ENCODE measurements around the gene ADGRA1. TPM values are rescaled to one million over a fixed set of nuclear protein-coding genes. Genes with fewer than 3 reads are reported as not detected.
"Not testable (repeated sequence)": the region's sequence is repeated elsewhere in the genome, so short reads cannot be mapped to it uniquely, and the experiment has no call there.

ADGRA1 gene
- total RNA-seq, 1 donor: not detected

DNA sequence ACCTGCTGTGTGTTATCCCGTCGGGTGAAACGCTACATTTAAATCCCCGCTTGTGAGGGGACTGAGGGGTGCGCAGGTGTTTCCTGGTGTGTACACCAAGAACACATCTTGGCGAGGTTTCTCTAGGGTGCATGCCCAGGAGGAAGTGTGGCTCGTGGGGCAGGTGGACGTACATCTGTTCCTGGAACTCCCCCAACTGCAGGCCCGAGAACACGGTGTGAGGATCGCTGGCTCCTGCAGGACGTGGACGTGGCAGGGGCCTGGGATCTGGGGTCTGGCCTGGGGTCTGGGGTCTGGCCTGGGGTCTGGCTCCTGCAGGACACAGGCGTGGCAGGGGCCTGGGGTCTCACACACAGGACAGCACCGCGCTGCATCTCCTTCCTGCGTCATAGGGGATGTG is 82.4 kb downstream of the ADGRA1 start:
- no peak for DNase-seq (ENCODE audit: low read depth in 2 of 3, low spot score in 2 of 3)

DNA sequence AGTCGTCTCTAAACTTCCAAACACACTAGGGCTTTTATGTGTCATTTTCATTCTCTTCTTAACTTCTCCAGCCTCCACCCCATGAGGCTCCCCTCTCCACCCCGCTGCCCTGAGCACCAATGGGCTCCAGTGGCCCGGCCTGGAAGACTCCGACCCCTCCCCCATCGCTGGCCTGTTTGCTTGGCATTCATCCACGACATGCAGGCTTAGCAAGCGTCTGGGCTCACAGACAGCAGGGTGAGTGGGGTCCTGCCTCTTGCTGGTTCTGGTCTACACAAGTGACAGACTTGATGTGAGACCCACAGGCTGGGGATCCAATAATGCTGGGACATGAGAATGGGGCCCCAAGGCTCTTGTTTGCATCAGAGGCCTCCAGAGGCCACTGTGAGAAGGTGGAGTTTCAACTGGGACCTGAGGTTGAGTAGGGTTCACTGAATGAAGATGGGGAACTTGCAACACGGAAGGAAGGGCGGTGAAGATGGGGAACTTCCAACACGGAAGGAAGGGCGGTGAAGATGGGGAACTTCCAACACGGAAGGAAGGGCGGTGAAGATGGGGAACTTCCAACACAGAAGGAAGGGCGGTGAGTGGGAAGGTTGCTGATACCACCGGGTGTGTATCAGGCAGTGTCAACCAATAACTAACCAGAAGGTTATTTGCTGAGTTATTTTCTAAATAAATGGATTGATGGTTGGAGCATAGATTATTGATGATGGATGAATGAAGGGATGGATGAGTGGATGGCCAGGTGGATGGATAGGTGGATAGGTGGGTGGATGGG is 86.3 kb downstream of the ADGRA1 start:
- no peak for DNase-seq (ENCODE audit: low read depth in 2 of 3, low spot score in 2 of 3)

DNA sequence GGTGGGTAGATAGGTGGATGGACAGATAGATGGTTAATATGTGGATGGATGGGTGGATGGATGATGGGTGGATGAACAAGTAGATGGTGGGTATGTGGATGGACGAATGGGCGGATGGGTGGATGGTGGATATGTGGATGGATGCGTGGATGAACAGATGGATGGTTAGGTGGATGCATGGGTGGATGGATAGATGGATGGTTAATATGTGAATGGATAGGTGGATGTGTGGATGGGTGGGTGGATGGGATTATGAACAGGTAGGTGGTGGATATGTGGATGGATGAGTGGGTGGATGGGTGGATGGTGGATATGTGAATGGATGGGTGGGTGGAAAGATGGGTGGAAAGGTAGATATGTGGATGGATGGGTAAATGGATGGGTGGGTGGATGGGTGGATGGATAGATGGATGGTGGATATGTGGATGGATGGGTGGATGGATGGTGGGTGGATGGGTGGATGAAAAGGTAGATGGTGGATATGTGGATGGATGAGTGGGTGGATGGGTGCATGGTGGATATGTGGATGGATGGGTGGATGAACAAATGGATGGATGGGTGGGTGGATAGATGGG is 87.1 kb downstream of the ADGRA1 start:
- DNase-seq (ENCODE audit: low read depth in 2 of 3, low spot score in 2 of 3): no peak

DNA sequence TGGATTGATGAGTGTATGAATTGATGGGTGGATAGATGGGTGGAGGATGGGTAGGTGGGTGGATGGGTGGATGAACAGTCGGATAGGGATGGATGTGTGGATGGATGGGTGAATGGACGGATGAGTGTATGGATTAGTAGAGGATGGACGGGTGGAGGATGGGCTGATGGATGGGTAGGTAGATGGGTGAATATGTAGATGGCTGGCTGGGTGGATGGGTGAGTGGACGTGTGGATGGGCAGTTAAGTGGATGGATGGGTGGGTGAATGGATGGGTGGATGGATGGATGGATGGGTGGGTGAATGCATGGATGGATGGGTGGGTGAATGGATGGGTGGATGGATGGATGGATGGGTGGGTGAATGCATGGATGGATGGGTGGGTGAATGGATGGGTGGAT is 87.9 kb downstream of the ADGRA1 start:
- DNase-seq (ENCODE audit: low read depth in 2 of 3, low spot score in 2 of 3): not testable (repeated sequence)

DNA sequence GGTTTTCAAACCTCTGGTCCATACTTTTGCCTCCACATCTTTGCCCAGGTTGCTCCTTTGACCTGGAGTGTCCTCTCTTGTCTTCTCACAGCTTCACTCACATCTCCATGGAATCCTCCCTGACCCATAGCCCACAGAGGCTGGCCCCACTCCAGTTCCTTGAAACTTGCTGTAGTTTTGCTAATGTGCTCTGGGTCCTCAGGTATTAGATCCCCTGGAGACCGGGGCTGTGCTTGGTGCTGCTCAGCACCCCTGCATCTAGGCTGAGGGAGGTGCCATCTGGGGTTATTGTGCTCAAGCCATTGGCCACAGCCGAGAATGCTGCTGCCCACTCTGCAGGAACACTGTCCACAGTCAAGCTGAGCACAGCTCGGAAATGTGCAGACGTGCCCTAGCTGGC is 88.8 kb downstream of the ADGRA1 start:
- DNase-seq (ENCODE audit: low read depth in 2 of 3, low spot score in 2 of 3): no peak

DNA sequence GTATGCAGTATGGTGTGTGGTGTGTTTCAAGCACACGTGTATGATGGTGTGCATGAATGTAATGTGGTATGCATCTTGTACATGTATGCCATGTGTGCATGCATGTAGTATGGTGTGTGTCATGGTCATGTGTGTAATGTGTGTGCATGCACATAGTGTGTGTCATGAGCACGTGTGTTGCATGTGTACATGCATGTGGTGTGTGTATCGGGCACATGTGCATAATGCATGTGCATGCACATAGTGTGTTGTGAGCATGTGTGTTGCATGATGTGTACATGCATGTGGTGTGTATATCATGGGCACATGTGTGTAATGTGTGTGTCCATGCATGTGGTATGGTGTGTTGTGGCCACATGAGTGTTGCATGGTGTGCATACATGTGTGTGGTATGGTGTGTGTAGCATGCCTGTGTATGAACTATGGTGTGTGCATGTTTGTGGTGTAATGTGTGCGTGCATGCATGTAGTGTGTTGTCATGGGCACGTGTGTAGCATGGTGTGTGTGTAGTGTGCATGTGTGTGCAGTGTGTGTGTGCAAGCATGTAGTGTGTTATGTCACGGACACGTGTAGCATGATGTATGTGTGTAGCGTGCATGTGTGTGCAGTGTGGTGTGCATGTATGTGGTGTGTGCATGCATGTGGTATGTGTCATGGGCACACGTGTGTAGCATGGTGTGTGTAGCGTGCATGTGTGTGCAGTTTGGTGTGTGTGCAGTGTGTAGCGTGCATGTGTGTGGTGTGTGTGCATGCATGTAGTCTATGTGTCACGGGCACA is 89.8 kb downstream of the ADGRA1 start:
- no peak for DNase-seq (ENCODE audit: low read depth in 2 of 3, low spot score in 2 of 3)

DNA sequence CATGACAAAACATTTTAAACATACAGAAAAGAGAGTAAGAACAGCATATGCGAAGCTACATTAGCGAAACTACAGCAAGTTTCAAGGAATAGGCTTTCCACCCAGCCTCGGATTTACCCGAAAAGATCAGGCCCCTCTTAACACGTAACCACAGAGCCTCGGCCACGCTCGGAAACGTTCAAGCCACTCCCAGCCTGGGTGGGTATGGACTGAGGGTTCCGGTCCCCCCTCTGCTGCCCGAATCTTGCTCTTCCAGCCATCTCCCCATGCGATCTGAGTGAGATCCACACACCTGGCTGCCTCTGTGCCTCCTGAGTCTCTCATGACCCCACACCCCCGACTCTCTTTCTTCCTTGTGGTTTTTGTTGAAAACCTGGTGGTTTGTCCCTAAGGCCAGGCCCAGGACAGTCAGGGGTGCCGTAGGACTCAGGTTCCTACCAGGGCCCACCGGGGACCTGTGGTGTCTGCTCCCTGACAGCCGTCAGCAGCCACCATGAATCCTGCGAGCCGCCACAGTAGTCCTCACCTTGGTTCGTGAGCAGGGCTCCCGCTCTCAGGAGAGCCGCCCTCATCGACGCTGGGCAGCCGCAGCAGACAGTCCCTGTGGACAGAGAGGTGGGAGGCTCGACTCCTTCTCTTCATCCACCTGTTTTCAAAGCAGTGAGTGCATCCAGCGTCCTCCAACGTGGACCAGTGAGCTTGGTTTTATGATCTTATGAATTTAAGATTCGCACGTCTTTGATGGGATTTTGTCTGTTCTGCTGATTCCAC is 90.8 kb downstream of the ADGRA1 start:
- no peak for DNase-seq (ENCODE audit: low read depth in 2 of 3, low spot score in 2 of 3)

DNA sequence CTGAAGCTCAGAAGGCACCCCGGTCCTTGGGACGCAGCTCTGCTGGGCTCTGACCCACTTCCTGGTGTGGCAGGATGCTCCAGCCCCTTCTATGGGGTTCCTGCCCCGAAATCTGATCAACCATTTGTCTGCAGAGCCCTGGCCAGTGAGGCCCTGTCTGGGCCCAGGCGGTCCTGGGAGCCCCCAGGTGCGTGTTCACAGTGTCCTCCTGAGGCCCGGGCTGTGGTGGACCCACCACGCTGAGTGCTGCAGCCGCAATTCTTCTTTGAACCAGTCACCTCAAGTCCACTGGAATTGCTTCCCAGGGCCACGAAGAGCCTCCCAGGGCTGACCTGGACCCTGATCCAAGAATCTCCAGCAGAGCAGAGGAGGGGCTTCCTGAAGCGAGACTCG is 91.4 kb downstream of the ADGRA1 start:
- no peak for DNase-seq (ENCODE audit: low read depth in 2 of 3, low spot score in 2 of 3)

DNA sequence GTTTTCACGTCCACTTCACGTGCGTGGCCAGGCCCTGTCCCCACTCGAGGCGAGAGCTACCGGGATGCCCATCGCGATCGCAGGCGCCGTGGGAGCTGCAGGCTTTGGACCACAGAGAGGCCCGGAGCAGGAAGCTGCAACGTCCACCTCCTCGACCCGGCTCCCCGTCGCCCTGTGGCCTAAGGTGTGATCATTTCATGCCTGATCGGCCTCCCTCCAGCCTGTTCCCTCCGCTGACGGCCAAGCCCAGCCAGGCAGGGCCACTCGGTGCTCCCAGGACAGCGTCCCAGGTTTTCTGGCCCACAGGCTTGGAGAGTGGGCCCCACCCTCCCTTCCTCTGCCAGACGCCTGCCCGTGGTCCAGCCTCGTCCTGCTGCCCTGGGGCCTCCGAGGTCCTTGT is 91.9 kb downstream of the ADGRA1 start:
- DNase-seq (ENCODE audit: low read depth in 2 of 3, low spot score in 2 of 3): no peak

DNA sequence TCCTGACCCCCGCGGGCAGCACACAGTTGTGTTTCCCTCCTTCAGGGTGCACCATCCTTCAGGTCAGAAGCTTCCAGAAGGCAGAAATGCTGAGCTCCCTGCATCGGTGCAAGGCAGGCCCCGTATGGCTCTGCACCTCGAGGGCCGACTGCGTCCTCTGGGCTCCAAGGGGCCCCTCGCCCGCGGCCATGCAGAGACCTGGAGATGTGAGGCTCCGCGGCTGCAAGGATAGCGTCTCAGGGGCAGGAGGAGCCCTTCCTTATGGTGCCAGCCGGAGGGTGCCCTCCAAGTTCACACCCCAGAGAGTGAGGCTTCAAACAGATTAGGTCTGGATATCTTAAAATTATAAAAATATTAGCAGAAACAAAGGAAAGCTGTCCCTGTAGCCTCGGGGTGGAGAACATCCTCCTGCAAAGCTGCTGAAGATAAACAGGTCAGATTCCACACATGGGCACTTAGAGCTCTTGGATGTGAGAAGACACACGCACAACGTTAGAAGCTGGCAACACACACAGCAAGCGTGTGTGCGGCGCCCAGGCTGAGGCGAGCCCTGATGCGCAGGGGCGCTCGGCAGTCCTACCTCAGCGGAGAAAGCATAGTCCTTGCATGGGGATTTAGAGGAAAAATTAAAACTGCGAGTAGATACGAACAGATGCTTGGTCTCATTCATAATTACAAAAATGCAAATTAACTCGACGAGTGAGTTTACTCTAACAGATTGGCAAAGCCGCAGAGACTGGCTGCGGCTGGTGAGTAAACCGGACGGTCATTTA is 92.7 kb downstream of the ADGRA1 start:
- DNase-seq (ENCODE audit: low read depth in 2 of 3, low spot score in 2 of 3): no peak

DNA sequence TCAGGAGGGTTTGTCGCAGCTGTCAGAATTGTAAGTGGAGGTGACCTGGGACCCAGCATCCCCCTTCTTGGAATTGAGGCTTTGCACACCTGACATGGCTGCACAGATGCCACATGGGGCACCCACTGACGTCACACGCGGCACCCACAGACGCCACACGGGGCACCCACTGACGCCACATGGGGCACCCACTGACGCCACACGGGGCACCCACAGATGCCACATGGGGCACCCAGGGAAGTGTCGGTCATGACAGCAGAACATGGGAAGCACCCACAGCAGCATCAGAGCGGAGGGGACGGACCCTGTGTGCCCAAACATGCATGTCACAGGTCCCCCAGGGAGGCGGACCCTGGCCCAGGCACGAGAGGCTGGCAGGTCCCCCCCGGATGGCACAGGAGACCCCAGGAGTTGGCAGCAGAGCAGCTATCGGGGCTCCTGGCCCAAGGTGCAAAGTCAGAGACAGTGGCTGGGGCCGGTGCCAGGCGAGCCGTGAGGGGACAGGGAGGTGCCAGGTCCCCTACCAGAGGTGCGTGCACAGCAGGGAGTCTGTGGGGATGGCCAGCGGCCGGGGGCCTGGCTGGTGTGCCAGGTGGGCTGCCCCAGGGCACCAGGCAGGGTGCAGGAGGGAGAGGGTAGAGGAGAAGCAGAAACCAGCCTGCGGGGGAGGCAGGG is 93.4 kb downstream of the ADGRA1 start:
- DNase-seq (ENCODE audit: low read depth in 2 of 3, low spot score in 2 of 3): no peak

Other genes starting within 250 kb of the ADGRA1 start
- gene CFAP46, start 145.4 kb upstream of the ADGRA1 start, total RNA-seq: under 0.01 TPM
- under 0.01 TPM for gene KNDC1, start 72.3 kb downstream of the ADGRA1 start, total RNA-seq
- under 0.01 TPM for gene UTF1, start 142.3 kb downstream of the ADGRA1 start, total RNA-seq
- 0.27 TPM for gene VENTX, start 149.9 kb downstream of the ADGRA1 start, total RNA-seq
- 146 TPM for gene ADAM8, start 188.9 kb downstream of the ADGRA1 start, total RNA-seq
- 73.2 TPM for gene TUBGCP2, start 220.9 kb downstream of the ADGRA1 start, total RNA-seq
- gene ZNF511, start 221.0 kb downstream of the ADGRA1 start, total RNA-seq: 19.4 TPM
- not detected for gene CALY, start 249.0 kb downstream of the ADGRA1 start, total RNA-seq